H4 (cell line): ENCODE measurements around the gene SERINC5. TPM values are rescaled to one million over a fixed set of nuclear protein-coding genes. Genes with fewer than 3 reads are reported as not detected.

Experiments
- DNase-seq: peaks from one replicate; pipeline ENCODE4 v3.0.0-alpha.2; 2015; ENCODE audit warnings: low spot score
- total RNA-seq: library from RNA; depleted of rRNA; stranded (reverse); fragments of >200 nt; shearing (Covaris generic); gene quantifications from 2 replicates; pipeline ENCODE4 v1.2.3, GENCODE V29; 2014; rRNA removed

Gene SERINC5
- total RNA-seq, 1 experiment from 2014 or later = 15.6 TPM

GRCh38 chr5:80068246-80068636 is 187.6 kb downstream of the SERINC5 start:
- no peak for DNase-seq

GRCh38 chr5:80067531-80068245 is 188.2 kb downstream of the SERINC5 start:
- no peak for DNase-seq

GRCh38 chr5:80067016-80067415 is 188.8 kb downstream of the SERINC5 start:
- DNase-seq = no peak

- DNase-seq = no peak
These were observed 191.7 kb downstream of the SERINC5 start for GRCh38 chr5:80064124-80064523.

Other genes starting within 250 kb of the SERINC5 start
- 0.43 and 1.5 TPM in 2 replicates for gene THBS4, start 220.7 kb downstream of the SERINC5 start, total RNA-seq
- not detected in 2 replicates for gene SPZ1, start 64.0 kb upstream of the SERINC5 start, total RNA-seq
- 8.5 and 14.4 TPM in 2 replicates for gene ZFYVE16, start 152.0 kb upstream of the SERINC5 start, total RNA-seq
- 0.55 and 2.4 TPM in 2 replicates for gene FAM151B, start 232.1 kb upstream of the SERINC5 start, total RNA-seq